AG20443 (cell line): ENCODE measurements around the gene SEMA3C.
"Not testable (repeated sequence)": the region's sequence is repeated elsewhere in the genome, so short reads cannot be mapped to it uniquely, and the experiment has no call there.

ENCODE experiments used
- DNase-seq: peaks from one replicate; pipeline ENCODE4 v3.0.0; 2012; ENCODE audit warnings: low spot score, mixed read lengths

The SEMA3C gene

DNA sequence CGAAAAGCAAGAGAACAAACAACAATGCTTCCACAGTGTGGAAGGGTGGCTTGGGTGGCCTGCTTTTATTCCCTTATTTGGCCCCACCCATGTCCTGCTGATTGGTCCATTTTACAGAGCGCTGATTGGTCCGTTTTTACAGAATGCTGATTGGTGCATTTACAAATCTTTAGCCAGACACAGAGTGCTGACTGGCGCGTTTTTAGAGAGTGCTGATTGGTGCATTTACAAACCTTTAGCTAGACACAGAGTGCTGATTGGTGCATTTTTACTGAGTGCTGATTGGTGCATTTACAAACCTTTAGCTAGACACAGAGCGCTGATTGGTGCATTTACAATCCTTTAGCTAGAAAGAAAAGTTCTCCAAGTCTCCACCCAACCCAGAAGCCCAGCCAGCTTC is 8.1 kb upstream of the SEMA3C start:
- DNase-seq, result not testable (repeated sequence)

DNA sequence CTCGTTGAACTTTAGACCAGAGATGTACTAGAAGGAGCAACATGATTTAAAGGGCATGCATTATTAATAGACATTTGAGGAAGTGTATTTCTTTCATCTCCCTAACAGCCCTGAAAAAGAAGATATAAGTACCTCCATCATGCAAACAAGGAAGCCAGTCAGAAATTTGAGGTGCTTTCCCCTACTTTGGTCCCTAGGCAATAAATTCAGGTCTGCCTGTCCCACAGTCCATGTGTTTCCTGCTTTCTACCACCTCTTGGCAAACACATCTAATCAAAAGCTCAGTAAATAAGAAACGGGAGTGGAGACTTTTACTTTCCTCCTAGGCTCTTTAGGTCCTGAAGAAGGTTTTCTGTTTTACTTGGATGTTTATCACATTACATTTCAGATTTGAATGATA is 5.2 kb upstream of the SEMA3C start:
- DNase-seq, result no peak

DNA sequence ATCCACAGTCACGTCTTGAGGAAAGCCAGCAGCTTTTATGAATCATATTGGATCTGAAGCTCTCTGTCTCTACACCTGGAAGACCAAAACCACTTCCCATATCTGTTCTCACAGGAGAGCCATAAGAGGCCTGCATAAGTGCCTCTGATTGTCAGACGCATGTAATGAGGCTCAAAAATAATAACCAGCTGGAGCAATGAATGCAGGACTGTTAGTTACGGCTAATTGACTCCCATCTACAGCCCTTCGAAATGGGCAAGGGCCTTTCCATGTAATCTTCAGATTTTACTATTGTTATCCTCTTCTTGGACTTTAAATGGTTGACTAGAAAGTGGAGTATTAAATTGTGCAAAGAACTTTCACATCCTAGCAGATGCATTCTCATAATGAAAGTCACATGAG is 4.4 kb upstream of the SEMA3C start:
- DNase-seq, result no peak

DNA sequence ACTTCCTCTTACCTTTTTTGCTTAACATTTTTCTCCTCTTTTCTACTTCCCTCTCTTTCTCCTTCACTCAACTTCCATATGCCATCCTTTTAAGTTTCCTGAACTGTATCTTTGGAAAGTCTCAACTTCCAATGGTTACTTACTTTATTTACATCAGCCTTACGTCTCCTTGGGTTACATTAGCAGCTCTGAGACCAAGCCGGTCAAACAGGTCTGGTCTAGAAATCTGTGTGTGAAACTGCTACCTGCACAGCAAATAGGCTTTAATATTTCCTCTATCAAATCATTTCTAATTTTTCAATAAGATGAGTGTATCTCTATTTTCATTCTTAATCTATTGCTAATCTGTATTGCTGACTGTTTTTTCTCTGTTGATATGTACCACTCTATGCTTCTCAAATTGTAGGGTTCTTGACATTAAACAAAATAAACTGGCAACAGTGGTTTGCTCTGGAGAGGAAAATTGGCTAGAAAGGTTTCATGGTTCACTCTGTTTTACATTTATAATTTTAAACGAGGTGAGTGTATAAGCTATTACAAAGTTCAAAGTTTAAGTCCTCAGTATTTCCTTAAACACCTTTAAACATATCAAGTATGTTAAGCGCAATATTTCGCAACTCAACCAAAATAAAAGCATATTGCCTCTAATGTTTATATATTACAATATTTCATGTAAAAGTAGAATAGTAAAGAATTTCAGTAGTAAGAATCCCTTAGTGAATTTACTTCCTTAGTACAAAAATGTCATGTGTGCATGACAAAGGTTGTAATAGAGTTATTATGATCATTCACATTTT is 3.6 kb upstream of the SEMA3C start:
- no peak for DNase-seq

DNA sequence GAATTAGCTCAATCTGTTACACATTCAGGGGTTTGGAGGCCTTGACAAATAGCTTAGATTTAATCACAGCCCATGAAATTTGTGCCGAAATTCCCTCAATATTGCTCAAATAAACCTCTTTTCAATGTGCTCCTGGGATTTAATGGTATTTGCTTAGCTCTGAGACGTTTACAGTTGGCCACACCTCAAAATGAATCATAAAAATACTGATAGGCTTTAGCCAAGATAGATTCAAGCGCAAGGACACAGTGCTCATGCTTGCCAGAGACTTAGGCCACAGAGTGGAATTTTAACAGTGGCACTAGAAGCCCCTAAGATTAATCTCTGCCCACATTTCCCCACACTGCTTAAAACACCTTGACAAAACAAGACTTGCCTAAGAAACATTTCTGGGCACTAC is 2.3 kb upstream of the SEMA3C start:
- DNase-seq, result no peak

DNA sequence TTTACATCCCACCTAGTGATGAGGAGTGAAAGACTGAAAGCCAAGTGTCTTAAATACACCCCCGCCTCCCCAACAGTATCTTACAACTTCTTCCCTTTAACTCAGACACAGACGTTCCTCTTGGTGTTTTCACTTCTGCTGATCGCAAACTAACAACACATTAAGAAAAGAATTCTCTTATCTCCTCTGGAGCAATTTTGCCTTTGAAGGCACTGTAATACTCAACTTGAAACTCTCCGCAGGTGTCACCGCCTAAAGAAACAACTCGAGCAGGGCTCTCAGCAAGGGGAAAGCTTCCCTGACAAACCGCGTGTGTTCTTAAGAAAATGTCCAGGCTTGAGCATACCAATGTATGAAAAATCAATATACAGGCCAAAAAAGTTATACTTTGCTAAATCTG is 452 bp downstream of the SEMA3C start:
- DNase-seq, result no peak

DNA sequence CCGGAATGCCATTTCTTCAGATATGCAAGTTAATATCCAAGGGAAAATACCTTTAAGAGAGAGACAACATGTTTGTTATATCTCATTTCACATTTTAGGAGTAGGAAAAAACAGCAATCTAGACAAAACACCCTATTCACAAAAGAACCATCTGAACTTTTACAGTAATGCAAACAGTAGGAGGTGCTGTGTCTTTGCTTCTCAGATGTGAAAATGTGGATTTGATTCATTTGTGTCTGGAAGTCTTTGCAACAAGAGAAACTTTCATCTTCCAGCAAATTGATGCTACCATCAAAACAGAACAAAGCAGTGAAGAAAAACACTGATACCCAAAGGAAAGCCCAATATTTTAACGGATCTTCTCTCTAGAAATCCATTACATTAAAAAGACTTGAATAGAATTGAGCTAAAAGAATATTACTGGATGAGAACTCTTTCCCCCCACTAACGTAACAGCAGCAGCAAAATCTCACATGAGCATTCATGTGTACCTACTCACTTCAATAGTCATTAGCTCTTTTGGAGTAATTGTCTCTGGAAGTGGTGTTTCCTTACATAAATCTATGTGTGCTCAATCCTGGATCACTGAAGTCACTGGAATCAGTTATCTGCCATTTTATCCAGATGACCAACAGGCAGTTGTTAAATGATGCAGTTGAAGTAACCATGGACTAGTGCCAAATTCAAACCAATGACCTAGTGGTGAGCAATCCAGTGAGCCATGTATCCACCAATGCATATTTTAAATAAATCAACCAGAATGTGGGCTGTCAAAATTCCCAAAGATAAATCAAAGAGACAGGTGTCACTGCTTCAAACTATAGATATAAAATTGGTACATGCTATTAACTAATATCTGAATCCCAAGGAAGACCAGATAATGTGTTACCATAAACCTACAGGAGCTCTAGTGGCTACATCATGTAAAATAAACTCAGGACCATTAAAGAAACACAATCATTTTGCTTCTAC is 1.8 kb downstream of the SEMA3C start:
- peak; percentile 39 for DNase-seq

DNA sequence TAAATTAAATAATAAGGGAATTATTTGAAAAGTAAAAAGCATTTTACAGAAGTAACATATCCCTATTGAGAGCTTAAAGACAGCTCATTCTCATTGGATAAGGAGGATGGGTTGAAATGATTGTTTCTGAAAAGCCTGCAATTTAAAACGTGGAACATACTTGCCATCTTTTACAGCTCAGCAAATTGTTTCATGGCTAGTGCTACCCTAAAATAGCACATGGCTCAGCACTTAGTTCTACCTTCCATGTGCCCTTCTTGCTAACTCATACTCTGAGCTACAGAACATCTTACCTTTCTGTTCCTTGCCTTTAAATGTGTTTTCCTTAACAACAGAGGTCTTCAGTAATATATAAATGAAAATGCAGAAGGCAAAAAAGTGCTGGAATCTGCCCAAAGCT is 8.6 kb downstream of the SEMA3C start:
- DNase-seq, result no peak

DNA sequence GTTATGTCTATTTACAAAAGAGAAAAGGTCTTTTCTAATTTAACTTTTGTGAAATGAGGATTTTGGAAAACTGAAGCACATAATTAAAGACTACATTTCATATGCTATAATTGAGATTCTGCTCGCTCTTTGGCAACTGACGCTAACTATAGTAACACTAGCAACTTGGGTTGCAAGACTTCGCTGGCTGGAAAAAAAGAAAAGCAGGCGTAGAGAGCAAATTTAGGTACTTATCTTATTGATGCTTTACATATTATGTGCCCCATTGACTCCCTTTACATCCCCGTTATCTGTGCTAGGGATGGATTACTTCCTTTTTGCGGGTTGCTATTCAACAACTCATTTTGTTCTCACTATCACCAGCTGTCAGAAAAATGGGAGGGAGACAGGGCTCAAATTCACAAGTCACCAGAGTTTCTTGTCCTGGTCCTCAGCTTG is 10.5 kb downstream of the SEMA3C start:
- no peak for DNase-seq

DNA sequence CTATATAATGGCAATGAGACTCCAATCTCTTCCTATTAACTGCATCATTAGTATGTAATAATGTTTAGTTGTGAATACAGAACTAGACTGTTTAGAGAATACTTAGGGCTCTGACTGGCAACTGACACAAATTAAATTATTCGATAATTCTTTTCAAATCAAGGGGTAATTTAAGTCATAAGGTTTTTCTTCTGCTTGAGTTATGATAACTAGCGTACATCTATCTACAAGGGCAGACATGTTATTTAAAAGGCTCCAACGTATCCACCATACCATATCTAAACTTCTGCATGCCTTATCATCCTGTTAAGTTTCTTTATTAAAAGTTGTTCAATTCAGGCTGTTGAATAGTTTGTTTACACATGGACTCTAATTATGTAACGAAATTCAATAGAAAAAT is 11.2 kb downstream of the SEMA3C start:
- DNase-seq, result no peak

DNA sequence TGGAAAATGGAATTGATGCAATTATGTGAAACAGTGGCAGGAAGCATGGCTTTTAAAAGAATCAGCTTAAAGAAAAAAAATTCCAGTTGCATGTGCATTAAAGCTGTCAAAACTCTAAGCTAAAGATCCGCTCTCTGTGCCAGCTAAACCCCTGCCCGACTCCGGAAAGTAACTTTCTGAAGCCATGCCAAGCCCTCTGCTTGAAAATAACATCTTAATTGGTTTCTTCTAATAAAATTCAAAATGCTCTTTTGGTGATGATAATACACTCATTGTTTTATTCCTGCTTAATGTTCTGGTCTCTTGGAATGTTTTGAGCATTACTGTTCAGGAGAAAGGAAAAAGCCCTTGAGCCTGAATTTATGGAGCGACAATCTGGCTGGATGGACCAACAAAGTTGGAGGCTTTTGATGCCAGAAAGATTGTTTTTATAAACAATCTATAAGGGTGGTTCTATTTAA is 11.7 kb downstream of the SEMA3C start:
- DNase-seq, result no peak

DNA sequence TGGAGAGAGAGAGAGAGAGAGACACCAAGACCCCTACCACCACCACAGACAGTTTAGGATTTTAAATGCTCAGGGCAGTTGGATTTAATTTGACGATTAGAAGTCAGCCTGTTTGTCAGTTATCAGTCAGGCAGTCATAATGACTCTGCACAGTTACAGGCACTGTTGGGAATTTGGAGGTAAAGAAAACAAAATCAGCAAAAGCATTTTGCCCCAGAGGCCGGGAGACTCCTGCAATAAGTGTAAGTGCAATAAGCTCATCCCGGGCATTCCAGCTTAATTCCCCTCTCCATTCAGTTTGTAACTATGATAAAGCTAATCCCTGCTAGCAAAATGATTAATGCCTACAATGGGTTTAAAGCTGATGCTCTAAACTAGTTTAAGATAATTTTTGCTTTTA is 13.5 kb downstream of the SEMA3C start:
- DNase-seq, result no peak

DNA sequence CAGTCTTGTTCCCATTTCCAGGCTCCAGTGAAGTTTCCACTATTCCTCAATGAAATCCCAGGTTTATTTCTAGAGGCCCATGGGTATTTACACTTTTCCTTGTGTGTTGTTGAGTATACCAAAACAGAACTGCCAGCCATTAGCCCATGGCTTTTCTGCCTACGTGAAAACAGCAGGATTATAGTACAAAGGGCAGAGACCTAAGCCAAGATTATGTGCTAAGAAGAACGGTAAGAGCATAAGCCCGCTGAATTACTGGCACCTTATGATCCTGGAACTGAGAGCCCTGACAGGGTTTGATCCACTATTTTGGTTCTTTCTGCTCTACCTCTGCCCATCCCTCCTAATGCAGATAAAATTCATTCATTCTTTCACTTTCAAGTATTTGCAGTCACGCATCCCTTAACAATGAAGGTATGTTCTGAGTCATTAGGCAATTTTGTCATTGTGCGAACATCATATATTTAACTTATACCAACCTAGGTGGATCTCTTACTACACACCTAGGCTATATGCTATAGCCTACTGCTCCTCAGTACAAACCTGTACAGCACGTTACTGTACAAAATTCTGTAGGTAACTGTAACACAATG is 16.0 kb downstream of the SEMA3C start:
- no peak for DNase-seq

DNA sequence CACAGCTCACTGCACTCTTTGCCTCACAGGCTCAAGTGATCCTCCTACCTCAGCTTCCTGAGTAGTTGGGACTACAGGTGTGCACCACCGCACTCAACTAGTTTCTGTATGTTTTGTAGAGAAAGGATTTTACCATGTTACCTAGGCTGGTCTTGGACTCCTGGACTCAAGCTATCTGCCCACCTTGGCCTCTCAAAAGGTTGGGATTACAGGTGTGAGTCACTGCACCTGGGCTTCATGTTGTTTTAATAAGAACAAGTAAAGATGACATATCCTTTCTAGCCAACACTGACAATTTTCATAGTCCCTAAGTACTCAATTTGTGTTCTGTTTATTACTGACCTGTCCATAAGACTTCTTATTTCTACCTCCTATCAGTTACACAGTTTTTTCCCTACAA is 16.8 kb downstream of the SEMA3C start:
- no peak for DNase-seq

DNA sequence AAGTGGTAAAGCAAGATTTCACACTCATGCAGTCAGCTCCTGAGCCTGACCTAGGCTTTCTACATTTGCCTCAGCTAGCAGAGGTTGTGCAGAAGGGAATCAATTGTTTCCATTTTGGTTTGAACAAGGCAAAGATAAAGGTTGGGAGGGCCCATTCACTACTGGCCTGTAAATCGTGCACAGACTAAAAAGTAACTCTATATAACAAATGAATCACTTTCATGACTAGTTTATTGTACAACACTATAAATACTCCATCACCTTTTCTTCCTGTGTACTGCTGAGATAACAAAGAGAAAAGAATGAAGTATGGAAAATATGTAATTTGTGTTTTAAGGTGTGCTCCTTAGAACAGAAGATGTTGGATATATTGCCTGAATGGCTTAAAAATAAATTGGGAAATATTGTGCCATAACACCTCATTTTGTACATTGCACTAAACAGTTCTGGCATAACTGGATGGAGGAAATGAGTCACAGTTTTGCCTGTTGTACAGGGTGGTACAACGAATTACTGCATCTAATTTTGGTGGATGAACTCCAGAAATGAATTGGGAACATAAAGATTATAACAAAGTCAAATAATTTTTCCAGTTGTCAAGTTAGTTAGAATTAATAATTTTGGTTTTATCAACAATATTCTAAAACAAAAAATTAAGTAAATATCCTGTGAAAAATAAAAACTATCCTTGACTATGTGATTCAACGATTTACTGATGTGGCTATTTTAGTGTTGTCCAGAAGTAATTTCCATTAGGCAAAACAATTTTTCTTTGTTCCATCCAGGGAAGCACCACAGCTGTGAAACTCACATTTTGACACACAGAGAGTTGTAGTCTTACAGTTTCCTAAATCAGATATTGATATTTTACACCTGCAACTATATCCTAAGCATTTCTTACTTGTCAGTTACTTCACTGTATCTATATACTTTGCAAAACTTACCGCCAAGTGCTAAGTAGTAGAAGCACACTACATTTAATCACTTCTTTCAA is 18.0 kb downstream of the SEMA3C start:
- peak; percentile 33 for DNase-seq

DNA sequence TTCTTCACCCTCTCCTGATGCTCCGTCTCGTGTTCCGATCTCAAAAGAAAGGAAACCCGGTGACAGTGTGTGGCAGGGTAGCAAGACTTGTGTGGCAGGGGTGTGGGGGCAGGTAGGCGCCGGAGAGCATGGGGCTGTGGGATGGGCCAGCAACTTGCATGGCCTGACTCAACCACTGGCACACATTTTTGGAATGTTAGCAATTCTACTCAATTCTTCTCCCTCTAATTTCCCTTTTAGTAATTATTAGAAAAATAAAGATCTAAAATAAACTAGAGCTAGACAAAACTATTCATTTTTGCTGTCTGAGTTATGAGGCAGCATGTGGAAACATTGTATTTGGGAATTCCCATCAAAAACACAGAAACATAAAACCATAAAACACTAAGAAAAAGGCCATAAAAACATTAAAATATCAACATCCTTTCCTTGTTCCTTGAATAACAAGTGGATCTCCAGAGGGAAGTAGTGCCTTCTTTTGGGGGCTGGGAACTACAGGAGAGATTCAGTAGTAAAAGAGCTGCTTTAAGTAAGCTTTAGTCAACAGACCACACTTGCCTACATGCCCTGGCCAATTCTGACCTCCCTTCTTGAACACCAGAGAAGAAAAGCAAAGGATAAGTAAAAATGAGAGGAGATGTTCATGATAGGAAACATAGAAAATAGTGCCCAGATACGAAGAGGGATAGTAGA is 21.8 kb downstream of the SEMA3C start:
- peak; percentile 31 for DNase-seq

DNA sequence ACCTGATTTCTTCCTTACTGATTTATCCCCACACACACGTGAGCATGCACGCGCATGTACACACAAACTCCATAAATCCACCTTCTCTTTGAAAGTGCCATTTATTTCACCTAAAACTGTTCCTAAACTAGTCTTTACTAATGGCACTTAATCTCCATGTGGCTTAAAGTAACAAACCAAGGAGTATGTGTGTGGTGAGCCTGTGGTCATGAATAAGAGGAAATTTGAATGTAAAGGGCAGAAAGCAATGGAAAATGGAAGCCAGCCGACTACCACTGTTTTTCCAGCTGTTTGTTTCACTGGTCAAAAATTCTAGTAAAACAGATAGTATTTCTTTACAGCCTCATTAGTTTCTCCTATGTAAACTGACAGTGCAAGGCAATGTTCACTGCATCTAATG is 23.8 kb downstream of the SEMA3C start:
- no peak for DNase-seq

DNA sequence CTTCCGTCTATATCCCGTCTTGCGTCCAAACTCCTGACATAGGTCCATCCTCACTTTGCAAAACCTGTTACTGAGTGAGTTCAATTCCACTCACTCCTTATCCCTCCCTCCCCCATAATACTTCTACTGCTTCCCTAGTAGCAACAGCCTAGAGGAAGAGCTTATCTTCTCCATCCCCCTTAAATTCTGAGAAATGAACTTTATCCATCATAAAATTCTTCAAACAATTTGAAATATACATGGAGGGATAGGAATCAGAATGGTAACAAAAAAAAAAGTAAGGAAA is 27.6 kb downstream of the SEMA3C start:
- DNase-seq, result no peak

DNA sequence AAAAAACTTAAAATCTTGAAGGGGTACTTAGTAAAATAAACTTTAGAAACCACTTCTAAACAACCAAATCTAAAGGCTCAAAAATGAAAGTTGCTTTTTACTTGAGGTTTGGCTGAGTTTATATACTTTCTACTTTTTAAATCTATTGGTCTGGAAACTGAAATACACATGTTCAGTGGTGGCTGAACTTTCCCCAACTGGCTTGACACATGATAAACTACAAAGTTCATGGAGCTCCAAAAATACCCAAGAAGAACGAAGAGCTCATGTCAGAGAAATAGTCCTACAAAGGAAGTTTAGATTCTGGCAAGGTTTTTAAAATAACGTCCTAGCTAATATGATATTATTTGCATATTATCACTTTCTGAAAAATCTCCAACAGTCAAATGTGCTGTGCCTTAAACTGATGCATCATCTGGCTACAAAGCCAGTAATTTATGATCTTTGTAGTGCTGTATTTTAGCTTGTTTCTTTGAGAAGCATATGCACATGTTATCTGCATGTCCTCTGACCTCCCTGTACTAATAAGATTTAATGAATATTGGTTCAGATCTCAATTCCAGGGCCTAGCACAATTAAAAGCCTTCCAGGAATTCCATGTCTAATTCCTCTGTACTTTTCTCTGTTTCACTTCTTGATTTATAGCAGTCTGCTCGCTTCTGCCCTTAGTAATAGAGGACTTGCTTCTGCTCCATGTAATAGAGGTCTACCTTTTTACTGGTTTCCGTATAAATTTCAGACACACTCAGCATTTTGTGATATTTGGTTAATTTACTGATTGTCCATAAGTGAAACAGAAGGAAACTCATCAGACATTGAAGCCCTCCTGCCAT is 28.2 kb downstream of the SEMA3C start:
- DNase-seq, result no peak

DNA sequence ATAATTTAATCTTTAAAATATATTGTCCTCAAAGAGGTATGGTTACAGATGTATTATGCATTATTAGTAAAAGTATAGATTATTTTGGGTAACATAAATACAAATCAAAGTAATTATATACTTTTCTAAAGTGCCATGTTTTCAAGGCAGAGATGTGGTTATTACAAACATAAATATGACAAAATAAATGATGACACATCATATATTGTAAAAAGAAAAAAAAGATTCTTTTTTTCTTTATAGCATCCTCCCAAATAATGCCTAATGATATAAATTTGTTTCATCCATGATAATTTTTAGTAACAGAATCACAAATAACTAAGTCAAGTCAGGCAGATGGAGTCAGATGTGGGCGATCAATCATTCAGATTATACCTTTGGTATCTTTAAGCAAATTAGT is 29.3 kb downstream of the SEMA3C start:
- DNase-seq, result no peak
